ENCODE measurements around the gene TBC1D22A.

DNA sequence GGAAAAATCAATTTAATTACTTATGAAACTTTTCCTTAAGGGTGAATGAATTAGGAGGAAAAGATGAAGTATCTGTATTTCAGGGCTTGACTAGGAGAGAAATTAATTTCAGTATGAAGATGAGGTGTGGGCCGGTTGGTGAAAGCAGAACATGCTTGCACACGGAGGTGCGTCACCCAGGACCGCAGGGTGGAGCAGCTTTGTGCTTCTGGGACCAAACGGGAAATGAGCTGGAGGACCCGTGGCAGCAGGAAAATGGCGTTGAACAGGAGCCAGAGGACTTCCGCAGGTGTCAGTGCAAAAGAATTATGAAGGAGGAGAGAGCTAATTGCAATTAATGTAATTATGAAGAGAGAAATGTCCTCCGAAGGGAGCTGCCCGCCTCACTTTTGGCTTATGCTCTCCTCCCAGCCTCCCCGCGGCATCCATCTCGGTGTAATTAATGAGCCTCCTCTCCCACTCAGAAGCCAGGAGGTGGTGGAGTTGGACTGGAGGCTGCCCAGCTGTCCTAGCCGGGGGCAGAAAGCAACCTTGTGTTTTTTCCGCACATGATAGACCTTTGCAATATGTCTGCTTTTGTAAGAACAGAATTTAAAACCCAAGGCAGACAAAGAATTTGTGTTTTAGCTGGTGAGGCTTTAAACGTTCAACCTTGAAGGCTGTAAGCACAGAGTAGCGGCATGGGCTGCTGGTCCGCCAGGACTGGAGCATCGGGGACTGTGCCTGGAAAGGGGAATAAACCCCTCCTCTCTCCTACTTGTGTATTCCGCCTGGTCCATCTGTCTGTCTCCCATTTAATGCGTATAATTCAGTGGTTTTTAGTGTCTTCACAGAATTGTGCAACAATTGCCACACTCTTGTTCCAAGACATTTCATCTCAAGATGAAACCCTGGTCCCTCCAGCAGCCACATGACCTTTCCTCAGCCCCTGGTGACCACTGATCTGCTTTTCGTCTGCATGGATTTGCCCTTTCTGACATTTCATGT, 180.6 kb downstream of the TBC1D22A start:
- TF ChIP-seq, protein P1, sequence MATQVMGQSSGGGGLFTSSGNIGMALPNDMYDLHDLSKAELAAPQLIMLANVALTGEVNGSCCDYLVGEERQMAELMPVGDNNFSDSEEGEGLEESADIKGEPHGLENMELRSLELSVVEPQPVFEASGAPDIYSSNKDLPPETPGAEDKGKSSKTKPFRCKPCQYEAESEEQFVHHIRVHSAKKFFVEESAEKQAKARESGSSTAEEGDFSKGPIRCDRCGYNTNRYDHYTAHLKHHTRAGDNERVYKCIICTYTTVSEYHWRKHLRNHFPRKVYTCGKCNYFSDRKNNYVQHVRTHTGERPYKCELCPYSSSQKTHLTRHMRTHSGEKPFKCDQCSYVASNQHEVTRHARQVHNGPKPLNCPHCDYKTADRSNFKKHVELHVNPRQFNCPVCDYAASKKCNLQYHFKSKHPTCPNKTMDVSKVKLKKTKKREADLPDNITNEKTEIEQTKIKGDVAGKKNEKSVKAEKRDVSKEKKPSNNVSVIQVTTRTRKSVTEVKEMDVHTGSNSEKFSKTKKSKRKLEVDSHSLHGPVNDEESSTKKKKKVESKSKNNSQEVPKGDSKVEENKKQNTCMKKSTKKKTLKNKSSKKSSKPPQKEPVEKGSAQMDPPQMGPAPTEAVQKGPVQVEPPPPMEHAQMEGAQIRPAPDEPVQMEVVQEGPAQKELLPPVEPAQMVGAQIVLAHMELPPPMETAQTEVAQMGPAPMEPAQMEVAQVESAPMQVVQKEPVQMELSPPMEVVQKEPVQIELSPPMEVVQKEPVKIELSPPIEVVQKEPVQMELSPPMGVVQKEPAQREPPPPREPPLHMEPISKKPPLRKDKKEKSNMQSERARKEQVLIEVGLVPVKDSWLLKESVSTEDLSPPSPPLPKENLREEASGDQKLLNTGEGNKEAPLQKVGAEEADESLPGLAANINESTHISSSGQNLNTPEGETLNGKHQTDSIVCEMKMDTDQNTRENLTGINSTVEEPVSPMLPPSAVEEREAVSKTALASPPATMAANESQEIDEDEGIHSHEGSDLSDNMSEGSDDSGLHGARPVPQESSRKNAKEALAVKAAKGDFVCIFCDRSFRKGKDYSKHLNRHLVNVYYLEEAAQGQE (IDR thresholded peaks at IDR 0.05; ENCODE audit: low read depth, low read length), result no peak
- TF ChIP-seq, protein P2, sequence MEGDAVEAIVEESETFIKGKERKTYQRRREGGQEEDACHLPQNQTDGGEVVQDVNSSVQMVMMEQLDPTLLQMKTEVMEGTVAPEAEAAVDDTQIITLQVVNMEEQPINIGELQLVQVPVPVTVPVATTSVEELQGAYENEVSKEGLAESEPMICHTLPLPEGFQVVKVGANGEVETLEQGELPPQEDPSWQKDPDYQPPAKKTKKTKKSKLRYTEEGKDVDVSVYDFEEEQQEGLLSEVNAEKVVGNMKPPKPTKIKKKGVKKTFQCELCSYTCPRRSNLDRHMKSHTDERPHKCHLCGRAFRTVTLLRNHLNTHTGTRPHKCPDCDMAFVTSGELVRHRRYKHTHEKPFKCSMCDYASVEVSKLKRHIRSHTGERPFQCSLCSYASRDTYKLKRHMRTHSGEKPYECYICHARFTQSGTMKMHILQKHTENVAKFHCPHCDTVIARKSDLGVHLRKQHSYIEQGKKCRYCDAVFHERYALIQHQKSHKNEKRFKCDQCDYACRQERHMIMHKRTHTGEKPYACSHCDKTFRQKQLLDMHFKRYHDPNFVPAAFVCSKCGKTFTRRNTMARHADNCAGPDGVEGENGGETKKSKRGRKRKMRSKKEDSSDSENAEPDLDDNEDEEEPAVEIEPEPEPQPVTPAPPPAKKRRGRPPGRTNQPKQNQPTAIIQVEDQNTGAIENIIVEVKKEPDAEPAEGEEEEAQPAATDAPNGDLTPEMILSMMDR (IDR thresholded peaks at IDR 0.05), result no peak
- no peak for TF ChIP-seq RFX5 (IDR thresholded peaks at IDR 0.05; ENCODE audit: low read length)
- no peak for TF ChIP-seq GATA2 (CRISPR knock-in tag; IDR thresholded peaks at IDR 0.05)
- no peak for TF ChIP-seq POLR2AphosphoS5 (IDR thresholded peaks at IDR 0.05; ENCODE audit: low read depth, low read length)
